Ovary (tissue), 9 donors: Measurements from ENCODE around the gene GALNT17. TPM values are rescaled to one million over a fixed set of nuclear protein-coding genes. Genes with fewer than 3 reads are reported as not detected.

Source experiments
- DNase-seq, 5 donors: peaks; one replicate each; pipeline ENCODE4 v3.0.0-alpha.2; 2019 to 2020
- H3K27ac ChIP-seq, 2 donors: fragments of 200-600 bp; one replicate each; pipeline versions ENCODE4 v1.5.1 to v1.8.0; 2019 to 2022
- H3K27me3 ChIP-seq: fragments of 200-600 bp; one replicate; pipeline ENCODE4 v1.8.0; 2022
- H3K36me3 ChIP-seq: fragments of 200-600 bp; sonication (generic); one replicate; pipeline ENCODE4 v1.5.1; 2019
- H3K4me1 ChIP-seq: one replicate; pipeline ENCODE4 v1.8.1; 2013; ENCODE audit warnings: mild to moderate bottlenecking, moderate library complexity; ENCODE audit not compliant: insufficient read depth
- H3K4me3 ChIP-seq: fragments of 200-600 bp; sonication (generic); one replicate; pipeline ENCODE4 v1.5.1; 2017
- H3K9me3 ChIP-seq, 2 donors: fragments of 200-600 bp in 1 of 2; sonication (generic) in 1 of 2; one replicate each; pipeline versions ENCODE4 v1.5.1 to v1.8.1; 2013 to 2019; ENCODE audit warnings: mild to moderate bottlenecking in 1 of 2, moderate library complexity in 1 of 2
- CTCF ChIP-seq, 3 donors: fragments of 450-650 bp in 2 of 3; fragments of 200-600 bp in 1 of 3; IDR thresholded peaks; one replicate each; pipeline versions ENCODE4 v1.5.1 to v1.8.0; 2016 to 2022; ENCODE audit warnings: antibody characterized with exemption in 3 of 3, mild to moderate bottlenecking in 1 of 3
- EP300 ChIP-seq: sonication (generic); formaldehyde crosslinking; IDR thresholded peaks from one replicate; pipeline ENCODE4 v1.6.1; 2017; ENCODE audit warnings: antibody characterized with exemption
- POLR2A ChIP-seq: fragments of 450-650 bp; IDR thresholded peaks from one replicate; pipeline ENCODE4 v1.6.1; 2017; ENCODE audit warnings: antibody characterized with exemption, mild to moderate bottlenecking, moderate library complexity
- WGBS, 3 donors: extraction: QIAGEN DNeasy Blood & Tissue Kit in 1 of 3; methylation state at CpG; one replicate each; pipeline versions ENCODE4 v1.1.5 to v1.1.7; 2013 to 2017; 5-methylcytosine and 5-hydroxymethylcytosine counted together
- intact Hi-C, 4 donors: fragments of 100-400 bp; cut with DNase I; formaldehyde crosslinking; loops; one replicate each; pipeline versions ENCODE4 v1.11.0 to v1.15.1; 2022 to 2023
- polyA plus RNA-seq, 2 donors: library from polyadenylated mRNA; stranded (reverse); fragments of 200-250 nt in 1 of 2; fragments of 350-450 nt in 1 of 2; fragmentation: Illumina TruSeq in 1 of 2; extraction: RNeasy Lipid Tissue Mini Kit (QIAGEN cat#74804) in 1 of 2; gene quantifications; one replicate each; pipeline ENCODE4 v1.2.3, GENCODE V29; 2013 to 2014
- total RNA-seq, 7 donors: library from RNA; depleted of rRNA in 2 of 7; stranded (reverse); fragments of >200 nt in 2 of 7; fragmentation: NEBNext Ultra II Directional in 3 of 7; extraction: Animal tissue kit (Norgen Biotek cat#: 25700) in 3 of 7; gene quantifications; one replicate each; pipeline versions ENCODE4 v1.1.0 to v1.2.4, GENCODE V29; 2016 to 2023
- donor health status: DM: no; HTN: no; CAD: no; lungs with moderate emphysema.
- donor health status: DM: no; HTN: no; CAD: no.
- donor health status: Bipolar disorder and iron deficiency.
- donor health status: DM: yes; HTN: yes; CAD: no.
- donor health status: DM: no; HTN: no; CAD: no.
- donor health status: DM: yes; HTN: yes; CAD: no.

The GALNT17 gene
- total and polyA plus RNA-seq, 9 donors: 13.4 to 90.1 (median 57.1) TPM

DNA sequence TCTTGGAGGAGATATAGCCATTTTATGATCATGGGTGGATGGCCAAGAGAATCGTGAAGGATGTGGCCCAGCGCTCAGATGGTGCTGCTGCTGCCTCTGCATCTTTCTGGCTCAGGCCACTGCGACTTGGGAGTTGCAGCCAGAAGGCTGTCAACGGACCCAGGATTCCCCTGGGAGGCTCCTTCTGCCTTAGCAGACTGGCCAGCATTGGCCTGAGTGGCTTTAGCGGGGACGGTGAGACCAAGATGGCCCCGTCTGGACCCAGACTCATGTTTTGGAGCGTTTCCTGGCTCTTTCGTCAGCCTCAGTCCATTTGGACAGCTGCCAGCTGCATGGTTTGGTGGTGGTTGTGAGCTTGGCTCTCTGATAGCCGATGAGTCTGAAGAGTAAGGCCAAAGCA lies 97.2 kb downstream of the GALNT17 start:
- H3K4me3 ChIP-seq: no peak overlapping the region
- peaks cover 5% of the 10 kb centered on the region for H3K4me1 ChIP-seq
- H3K36me3 ChIP-seq: no peaks in the 10 kb centered on the region
- TF ChIP-seq CTCF (IDR thresholded peaks at IDR 0.05) (no peak), POLR2A (no peak), EP300 (no peak)
- WGBS, 3 donors: 86 to 90% (median 89%) methylated on average over 10 of the region's 10 CpGs
- no peaks in the 10 kb centered on the region for H3K9me3 ChIP-seq
- DNase-seq: no peak
- H3K27ac ChIP-seq: no peak overlapping the region
- intact Hi-C loops: no loop called here
- no peaks in the 10 kb centered on the region for H3K27me3 ChIP-seq

DNA sequence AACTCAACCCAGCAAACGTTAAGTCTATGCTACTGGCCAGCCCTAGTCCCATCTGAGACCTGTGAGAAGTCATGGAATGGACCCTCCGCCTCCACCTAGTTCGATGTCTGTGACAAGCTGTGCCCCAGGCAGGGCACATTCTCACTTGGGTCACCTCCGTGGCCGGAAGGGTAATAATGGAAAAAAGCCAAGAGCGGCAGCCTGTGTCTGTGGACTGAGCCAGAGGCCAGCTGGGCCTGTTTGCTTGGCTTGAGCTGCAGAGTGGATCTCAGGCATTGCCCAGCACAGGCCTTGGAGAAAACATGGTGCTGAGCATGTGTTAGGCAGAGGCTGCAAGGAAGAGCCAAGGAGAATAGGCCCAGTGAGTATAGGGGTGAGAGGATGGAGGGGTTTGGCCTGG lies 97.8 kb downstream of the GALNT17 start:
- peaks cover 6% of the 10 kb centered on the region for H3K4me1 ChIP-seq
- intact Hi-C loops: loop anchor here in 2 of 4 donors (10.0 kb wide), 2 partner anchors 95 to 505 kb away; partner anchors contain the start of gene GALNT17 (in 1 of the 2)
- DNase-seq: no peak
- H3K4me3 ChIP-seq: no peak overlapping the region
- no peaks in the 10 kb centered on the region for H3K27me3 ChIP-seq
- H3K27ac ChIP-seq: no peak overlapping the region
- no peaks in the 10 kb centered on the region for H3K36me3 ChIP-seq
- TF ChIP-seq EP300: no peak
- 68 to 83% (median 83%) methylated on average over 6 of the region's 6 CpGs for WGBS, 3 donors
- no peaks in the 10 kb centered on the region for H3K9me3 ChIP-seq

DNA sequence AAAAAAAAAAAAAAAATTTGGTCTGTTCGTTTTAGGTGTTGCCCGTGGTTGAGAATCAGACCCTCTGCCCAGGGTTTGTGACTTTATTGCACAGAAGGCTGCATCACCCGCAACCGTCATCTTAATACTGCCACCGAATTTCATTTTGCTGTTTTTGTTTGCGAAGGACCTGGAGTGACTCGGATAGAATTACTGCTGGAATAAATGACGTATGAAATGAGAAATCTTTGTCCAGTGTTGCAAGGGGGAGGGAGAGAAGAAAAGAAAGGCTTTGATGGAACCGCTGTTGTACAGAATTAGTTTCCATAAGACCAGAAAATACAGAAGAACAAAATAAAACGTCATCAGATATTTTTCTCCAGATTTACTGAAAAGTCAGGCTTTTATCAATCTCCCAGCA lies 103.3 kb downstream of the GALNT17 start:
- Histone ChIP-seq H3K27ac (peak overlapping the region in 1 of 2 donors; percentile 71), H3K9me3 (no peaks in the 10 kb centered on the region), H3K4me1 (peaks cover 28% of the 10 kb centered on the region), H3K27me3 (no peaks in the 10 kb centered on the region), H3K36me3 (no peaks in the 10 kb centered on the region), H3K4me3 (no peak overlapping the region)
- TF ChIP-seq CTCF (IDR thresholded peaks at IDR 0.05) (no peak), POLR2A (no peak), EP300 (no peak)
- intact Hi-C loops: loop anchor here in 2 of 4 donors (10.0 kb wide), 2 partner anchors 100 to 500 kb away; partner anchors contain the start of gene GALNT17 (in 1 of the 2)
- DNase-seq: no peak
- WGBS, 3 donors: 87 to 88% (median 87%) methylated on average over 10 of the region's 10 CpGs

- 8 to 17% (median 17%) methylated on average over 16 of the region's 16 CpGs for WGBS, 3 donors
- H3K27me3 ChIP-seq: no peaks in the 10 kb centered on the region
- intact Hi-C loops: loop anchor here in 2 of 4 donors (10.0 kb wide), 2 partner anchors 102 to 498 kb away; partner anchors contain the start of gene GALNT17 (in 1 of the 2)
- peak overlapping the region; percentile 13 to 71 for H3K27ac ChIP-seq
- H3K9me3 ChIP-seq: no peaks in the 10 kb centered on the region
- no peaks in the 10 kb centered on the region for H3K36me3 ChIP-seq
- no peak overlapping the region for H3K4me3 ChIP-seq
- TF ChIP-seq EP300 (no peak), POLR2A (no peak), CTCF (IDR thresholded peaks at IDR 0.05) (peak in 1 of 3 donors; percentile 13)
- H3K4me1 ChIP-seq: peaks cover 26% of the 10 kb centered on the region
- DNase-seq: peak; percentile 81 to 92 (median 86)
Measured at GRCh38 chr7:71236230-71237105, 104.5 kb downstream of the GALNT17 start.
